Left forelimb (tissue), 1 donor: ENCODE measurements around the gene PAX3.

Source experiments
- DNase-seq: peaks from one replicate; pipeline ENCODE4 v3.0.0-alpha.2; 2018; ENCODE audit warnings: low spot score

The PAX3 gene

DNA sequence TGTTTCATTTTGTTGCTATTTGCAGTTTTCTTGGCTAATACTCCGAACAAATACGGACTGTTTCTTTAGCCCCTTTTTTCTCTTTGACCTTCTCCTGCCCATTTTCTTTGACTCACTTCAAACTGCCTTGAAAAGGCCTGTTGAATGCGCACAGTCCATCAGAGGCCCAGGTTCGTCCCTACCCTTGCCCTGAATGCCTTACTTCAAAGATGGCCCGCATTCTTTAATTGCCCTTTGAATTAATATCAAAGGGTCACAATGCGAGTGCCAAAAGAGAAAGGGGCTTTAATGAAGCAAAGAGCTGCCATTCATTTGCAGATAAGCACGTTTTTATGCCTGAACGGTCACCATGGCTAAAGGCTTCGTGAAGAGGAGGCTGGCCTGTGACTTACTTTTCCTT is 29.7 kb downstream of the PAX3 start:
- no peak for DNase-seq

DNA sequence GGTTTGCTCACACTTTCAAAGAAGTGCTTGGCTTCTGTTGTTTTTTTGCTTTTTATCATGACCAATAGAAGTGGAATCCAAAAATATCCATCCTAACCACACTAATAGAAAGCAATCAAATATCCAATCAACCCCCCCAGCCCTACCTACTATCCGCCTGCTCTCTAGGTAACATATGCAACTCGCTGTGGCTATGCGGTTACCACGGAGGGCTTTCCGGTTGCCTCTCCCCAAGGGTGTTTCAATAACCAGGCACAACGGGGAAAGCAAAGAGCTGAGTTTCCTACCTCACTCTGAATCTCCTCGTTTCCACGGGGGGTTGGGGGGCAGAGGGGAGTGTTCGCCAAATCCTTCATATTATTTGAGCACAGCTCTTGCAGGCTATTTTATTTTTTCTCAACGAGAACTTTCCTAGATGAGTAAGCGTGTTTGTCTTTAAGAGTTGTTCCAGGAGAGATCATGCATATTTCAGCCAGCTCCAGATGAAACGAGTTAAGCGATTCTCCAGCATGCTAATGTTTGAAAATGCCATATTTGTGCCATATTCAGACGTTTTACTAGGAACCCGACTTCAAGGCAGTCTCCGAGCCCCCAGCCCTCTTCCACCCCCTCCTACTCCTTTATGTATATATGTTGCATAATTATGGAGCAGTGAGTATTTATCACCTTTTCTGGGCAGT is 30.3 kb downstream of the PAX3 start:
- no peak for DNase-seq

- no peak for DNase-seq
These were observed 33.9 kb downstream of the PAX3 start for GRCh38 chr2:222264791-222265320.

DNA sequence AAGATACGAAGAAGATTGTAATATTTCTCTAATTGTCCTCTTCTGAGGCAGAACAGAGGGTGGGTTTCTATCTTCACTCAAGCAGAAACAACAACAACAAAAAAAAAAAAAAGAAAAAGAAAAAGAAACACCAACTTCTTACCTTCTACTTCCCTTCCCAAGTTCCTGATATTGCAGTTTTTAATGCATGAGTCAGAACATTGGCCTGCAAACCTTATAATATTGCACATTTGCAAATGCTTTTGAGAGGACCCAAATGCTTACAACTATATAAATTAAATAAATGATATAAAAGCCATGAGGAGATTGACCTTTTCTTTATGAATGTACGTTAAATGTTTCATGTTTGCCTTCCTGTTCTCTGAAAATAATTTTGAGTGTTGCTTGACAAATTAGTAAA is 37.3 kb downstream of the PAX3 start:
- DNase-seq: no peak

GRCh38 chr2:222257645-222258044 is 41.2 kb downstream of the PAX3 start:
- no peak for DNase-seq

GRCh38 chr2:222256250-222256649 is 42.5 kb downstream of the PAX3 start:
- DNase-seq: no peak

DNA sequence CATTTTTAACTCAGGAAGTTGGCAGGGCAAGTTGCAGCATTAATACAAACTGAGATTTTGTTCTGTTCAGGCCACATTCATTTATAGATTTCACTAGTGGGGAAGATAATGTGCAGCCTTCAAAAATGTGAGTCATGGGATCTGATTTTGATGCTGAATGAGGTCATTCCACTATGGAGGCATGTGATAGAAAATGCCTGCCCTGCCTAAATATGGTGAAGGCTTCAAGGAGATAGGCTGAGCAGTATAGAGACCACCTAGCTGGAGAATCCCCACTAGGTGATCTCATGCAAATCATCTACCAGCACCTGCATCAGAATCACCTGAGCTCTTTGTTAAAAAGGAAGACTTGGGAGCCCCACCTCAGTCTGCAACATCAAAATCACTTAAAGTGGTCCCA is 43.7 kb downstream of the PAX3 start:
- DNase-seq: no peak

- DNase-seq: no peak
These were observed 48.5 kb downstream of the PAX3 start for GRCh38 chr2:222250313-222250712.

GRCh38 chr2:222249444-222249843 is 49.4 kb downstream of the PAX3 start:
- no peak for DNase-seq

- no peak for DNase-seq
These were observed 50.0 kb downstream of the PAX3 start for GRCh38 chr2:222248818-222249217.

DNA sequence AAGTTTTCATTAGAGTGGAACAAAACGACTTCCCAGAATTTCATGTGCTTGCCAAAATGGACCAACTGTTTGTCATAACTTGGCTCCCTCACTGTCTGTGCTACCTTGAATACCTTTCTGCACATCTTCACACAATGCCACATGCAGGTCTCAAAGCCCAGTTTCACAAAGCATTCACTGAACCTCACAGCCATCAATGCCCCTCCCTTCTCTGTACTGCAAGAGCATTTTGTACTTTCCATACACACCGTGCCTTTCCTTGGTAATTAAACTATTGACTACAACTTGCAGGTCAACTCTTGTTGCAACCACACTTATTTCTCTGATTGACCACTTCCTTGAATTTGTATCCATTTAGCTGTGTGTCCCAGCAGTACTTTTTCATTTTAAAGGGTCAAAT is 50.5 kb downstream of the PAX3 start:
- no peak for DNase-seq

- no peak for DNase-seq
These were observed 56.3 kb downstream of the PAX3 start for GRCh38 chr2:222242532-222242931.

- no peak for DNase-seq
These were observed 57.5 kb downstream of the PAX3 start for GRCh38 chr2:222241128-222241870.

DNA sequence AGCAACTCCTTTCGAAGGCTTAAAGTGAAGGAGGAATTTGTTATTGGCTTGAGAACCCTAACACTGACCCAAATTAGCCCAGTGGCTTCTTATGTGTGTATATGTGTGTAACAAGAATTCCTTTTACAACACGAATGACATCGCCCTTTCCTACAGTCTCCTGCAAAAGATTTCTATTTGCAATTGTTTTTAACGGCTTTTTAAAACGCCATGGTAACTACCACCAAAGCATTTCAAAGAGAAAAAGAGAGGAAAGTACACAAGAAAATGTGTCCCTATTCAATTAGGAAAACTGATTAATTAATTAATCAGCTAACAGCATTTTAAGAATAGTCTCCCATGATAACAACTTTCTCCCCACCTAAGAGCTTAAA is 58.1 kb downstream of the PAX3 start:
- no peak for DNase-seq

GRCh38 chr2:222239945-222240675 is 58.7 kb downstream of the PAX3 start:
- no peak for DNase-seq

GRCh38 chr2:222239091-222239490 is 59.7 kb downstream of the PAX3 start:
- no peak for DNase-seq

- DNase-seq: no peak
These were observed 60.7 kb downstream of the PAX3 start for GRCh38 chr2:222238072-222238471.

GRCh38 chr2:222232839-222233238 is 66.0 kb downstream of the PAX3 start:
- no peak for DNase-seq

GRCh38 chr2:222232372-222232771 is 66.4 kb downstream of the PAX3 start:
- no peak for DNase-seq

DNA sequence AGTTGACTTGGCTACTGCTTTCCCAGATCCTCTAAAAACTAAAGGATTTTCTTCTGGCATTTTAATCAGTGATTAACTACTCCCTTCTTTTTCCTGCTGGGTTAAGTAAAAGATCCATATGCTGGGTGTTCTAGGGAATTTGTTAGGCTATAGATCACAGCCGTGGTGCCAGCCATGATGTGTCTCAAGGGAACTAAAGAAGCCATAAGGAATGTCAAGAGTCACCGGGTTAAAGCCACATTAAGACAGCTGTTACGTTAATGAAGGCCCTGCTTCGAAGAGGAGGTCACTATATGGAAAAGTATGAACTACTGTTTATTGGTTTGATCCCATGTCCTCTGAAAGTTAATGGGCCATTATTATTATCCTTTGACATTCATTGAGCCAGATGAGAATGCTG is 70.7 kb downstream of the PAX3 start:
- no peak for DNase-seq

DNA sequence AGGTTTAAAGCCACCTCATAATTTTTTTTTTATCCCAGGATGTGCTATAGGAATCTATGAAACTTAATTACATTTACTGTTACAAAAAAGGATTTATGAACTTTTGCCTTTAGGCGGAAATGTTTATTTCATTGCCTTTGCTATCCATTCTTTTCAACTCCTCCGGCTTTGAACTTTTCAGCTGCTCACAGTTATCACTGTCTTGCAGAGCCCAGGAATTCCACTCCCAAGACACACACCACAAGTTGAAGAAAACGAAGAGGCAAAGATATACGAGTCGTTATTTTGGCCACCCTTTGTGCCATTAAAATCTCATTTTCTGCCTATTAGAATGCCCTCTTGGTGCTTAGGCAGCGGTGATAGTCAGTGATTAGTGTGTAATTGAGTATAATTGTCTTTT is 80.0 kb downstream of the PAX3 start:
- DNase-seq: no peak

DNA sequence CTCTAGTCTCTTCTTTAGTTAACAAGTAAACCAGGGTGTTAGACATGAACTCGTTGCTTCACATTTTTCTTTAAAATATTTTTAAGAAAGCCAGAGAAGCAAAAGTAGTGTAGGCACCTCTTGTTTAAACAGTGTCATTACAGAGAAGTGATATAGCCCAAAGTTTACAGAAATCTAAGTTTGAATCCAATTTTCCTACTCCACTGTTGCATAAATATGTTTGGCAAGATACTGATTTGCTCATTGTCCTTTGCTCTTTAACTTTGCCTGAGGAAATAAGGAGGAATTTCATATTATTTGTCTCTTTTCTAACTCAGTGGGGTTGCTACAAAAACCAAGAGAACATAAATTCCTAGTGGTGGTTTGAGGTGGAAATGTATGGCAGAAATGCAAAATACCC is 81.1 kb downstream of the PAX3 start:
- no peak for DNase-seq

DNA sequence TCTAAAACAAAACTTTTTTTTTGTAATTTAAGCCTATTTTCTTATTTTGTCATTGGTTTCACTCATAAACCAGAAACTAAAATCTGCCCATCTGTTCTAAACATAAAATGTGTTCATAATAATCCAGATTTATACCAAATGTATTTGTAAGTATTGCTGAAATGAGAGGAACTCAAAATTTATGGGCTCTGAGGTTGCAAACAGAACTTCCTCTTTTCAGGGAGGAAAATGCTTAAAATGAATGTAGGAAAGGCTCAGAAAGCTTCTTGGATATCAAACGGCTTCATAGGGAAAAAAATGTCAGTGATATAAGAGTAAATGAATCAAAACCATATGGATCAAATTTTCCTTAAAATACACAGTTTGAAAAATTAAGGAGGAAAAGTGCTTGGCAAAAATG is 83.9 kb downstream of the PAX3 start:
- no peak for DNase-seq
